Measurements from ENCODE around the gene GALNTL6.

GRCh38 chr4:172822331-172822730 lies 1009.1 kb downstream of the GALNTL6 start:
- TF ChIP-seq USF2 (CRISPR knock-in tag; IDR thresholded peaks at IDR 0.05) (no peak), ATF4 (CRISPR knock-in tag; IDR thresholded peaks at IDR 0.05) (no peak), MLLT1 (IDR thresholded peaks at IDR 0.05) (no peak), CTCF (IDR thresholded peaks at IDR 0.05 in 2 of 3, conservative IDR thresholded peaks at IDR 0.05 in 1 of 3; ENCODE audit: insufficient read depth in 2 of 3, low read depth in 1 of 3, low read length in 3 of 3) (no peak), ZSCAN29 (IDR thresholded peaks at IDR 0.05) (no peak), GATA2 (CRISPR knock-in tag; IDR thresholded peaks at IDR 0.05) (no peak), NR3C1 (CRISPR knock-in tag; IDR thresholded peaks at IDR 0.05) (no peak), ARID4B (CRISPR knock-in tag; IDR thresholded peaks at IDR 0.05) (no peak), ZZZ3 (IDR thresholded peaks at IDR 0.05) (no peak), GTF2B (IDR thresholded peaks at IDR 0.05; ENCODE audit: extremely low read depth, insufficient read length) (no peak)

Measured in K562 (cell line).